OCI-LY1 (cell line): Measurements from ENCODE around the gene RAD51D.

Source experiments
- EZH2 ChIP-seq: fragments of 200-600 bp; sonication (generic), shearing (Covaris generic); IDR thresholded peaks from 2 replicates; pipeline ENCODE4 v1.8.0; 2017; ENCODE audit warnings: borderline replicate concordance, mixed run types, mild to moderate bottlenecking, antibody characterized with exemption, low read length, moderate library complexity, mixed read lengths
- TF ChIP-seq, protein P1 (sequence below): fragments of 200-600 bp; sonication (generic), shearing (Covaris generic); IDR thresholded peaks from 2 replicates; pipeline ENCODE4 v1.5.1; 2017; ENCODE audit warnings: mild to moderate bottlenecking, antibody characterized with exemption, low read length, moderate library complexity, mixed read lengths

DNA sequence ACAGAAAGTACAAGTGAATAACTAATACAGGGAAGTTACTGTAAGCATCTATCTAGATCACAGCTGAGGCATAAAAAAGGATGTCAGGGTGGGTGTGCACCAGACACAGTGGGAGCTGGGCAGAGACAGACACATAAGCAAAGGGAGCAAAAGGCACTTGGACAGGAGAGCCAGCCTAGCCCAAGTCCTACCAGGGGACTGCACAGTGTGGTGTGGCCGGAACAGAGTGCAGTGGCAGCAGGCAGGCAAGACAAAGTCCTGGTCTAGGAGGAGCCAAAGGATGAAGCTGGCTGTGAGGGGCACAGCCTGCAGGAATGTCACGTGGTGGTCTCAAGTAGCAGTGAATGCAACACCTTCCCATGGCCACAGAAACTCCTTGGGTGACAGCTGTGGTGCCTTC is 21.9 kb downstream of the RAD51D start:
- TF ChIP-seq, protein P1, sequence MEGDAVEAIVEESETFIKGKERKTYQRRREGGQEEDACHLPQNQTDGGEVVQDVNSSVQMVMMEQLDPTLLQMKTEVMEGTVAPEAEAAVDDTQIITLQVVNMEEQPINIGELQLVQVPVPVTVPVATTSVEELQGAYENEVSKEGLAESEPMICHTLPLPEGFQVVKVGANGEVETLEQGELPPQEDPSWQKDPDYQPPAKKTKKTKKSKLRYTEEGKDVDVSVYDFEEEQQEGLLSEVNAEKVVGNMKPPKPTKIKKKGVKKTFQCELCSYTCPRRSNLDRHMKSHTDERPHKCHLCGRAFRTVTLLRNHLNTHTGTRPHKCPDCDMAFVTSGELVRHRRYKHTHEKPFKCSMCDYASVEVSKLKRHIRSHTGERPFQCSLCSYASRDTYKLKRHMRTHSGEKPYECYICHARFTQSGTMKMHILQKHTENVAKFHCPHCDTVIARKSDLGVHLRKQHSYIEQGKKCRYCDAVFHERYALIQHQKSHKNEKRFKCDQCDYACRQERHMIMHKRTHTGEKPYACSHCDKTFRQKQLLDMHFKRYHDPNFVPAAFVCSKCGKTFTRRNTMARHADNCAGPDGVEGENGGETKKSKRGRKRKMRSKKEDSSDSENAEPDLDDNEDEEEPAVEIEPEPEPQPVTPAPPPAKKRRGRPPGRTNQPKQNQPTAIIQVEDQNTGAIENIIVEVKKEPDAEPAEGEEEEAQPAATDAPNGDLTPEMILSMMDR: no peak
- no peak for TF ChIP-seq EZH2
